DND-41 (cell line): ENCODE measurements around the gene RFTN1.

Source experiments
- EZH2 ChIP-seq: IDR thresholded peaks from 3 replicates; pipeline ENCODE4 v1.6.1; 2012; ENCODE audit warnings: borderline replicate concordance, low read depth, mild to moderate bottlenecking, moderate library complexity, low read length, inconsistent platforms; ENCODE audit not compliant: severe bottlenecking
- TF ChIP-seq, protein P1 (sequence below): IDR thresholded peaks from 2 replicates; pipeline ENCODE4 v1.5.1; 2012; ENCODE audit warnings: borderline replicate concordance, low read length, moderate library complexity, mild to moderate bottlenecking; ENCODE audit not compliant: poor library complexity, severe bottlenecking; ENCODE audit errors: extremely low read depth

GRCh38 chr3:16394639-16395038, 118.9 kb downstream of the RFTN1 start:
- TF ChIP-seq, protein P1, sequence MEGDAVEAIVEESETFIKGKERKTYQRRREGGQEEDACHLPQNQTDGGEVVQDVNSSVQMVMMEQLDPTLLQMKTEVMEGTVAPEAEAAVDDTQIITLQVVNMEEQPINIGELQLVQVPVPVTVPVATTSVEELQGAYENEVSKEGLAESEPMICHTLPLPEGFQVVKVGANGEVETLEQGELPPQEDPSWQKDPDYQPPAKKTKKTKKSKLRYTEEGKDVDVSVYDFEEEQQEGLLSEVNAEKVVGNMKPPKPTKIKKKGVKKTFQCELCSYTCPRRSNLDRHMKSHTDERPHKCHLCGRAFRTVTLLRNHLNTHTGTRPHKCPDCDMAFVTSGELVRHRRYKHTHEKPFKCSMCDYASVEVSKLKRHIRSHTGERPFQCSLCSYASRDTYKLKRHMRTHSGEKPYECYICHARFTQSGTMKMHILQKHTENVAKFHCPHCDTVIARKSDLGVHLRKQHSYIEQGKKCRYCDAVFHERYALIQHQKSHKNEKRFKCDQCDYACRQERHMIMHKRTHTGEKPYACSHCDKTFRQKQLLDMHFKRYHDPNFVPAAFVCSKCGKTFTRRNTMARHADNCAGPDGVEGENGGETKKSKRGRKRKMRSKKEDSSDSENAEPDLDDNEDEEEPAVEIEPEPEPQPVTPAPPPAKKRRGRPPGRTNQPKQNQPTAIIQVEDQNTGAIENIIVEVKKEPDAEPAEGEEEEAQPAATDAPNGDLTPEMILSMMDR = no peak
- no peak for TF ChIP-seq EZH2
